ENCODE measurements around the gene HPD.

HPD gene

DNA sequence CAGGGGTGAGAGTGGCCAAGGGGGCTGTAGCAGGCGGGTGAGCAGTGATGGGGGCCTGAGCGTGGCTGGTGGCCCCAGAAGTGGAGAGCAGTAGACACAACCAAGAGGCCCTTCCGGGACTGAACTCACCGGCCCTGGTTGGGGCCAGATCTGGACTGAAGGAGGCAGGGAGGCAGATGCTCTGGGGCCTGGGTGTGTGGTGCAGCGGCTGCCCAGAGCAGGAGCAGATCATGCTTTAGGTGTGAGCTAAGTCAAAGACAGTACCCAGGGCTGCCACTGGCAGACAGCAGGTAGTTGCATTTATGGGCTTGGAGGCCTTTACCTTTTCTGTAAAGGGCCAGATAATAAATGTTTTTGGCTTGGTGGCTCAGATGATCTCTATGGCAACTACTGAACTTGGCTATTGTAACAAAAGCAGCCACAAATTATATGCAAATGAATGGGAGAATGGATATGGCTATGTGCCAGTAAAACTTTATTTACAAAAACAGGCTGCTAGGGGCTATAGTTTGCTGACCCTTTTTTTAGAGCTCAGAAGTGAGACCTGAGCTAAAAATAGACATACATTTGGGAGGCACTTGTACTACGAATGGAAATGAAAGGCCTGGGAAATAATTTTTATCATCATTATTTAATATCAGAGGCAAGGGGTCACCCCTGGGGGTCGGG is 29.3 kb downstream of the HPD start:
- ATAC-seq, result no peak
- TF ChIP-seq GLIS3 (CRISPR knock-in tag; IDR thresholded peaks at IDR 0.05) (no peak), ZNF8 (CRISPR knock-in tag; IDR thresholded peaks at IDR 0.05) (no peak), SNAI2 (CRISPR knock-in tag; IDR thresholded peaks at IDR 0.05) (no peak), ZNF70 (CRISPR knock-in tag; IDR thresholded peaks at IDR 0.05) (no peak), CSDC2 (CRISPR knock-in tag; IDR thresholded peaks at IDR 0.05) (no peak), ISL1 (CRISPR knock-in tag; IDR thresholded peaks at IDR 0.05) (no peak), RARB (CRISPR knock-in tag; IDR thresholded peaks at IDR 0.05) (no peak), BACH2 (CRISPR knock-in tag; IDR thresholded peaks at IDR 0.05; ENCODE audit: borderline replicate concordance) (no peak), ZC3H10 (CRISPR knock-in tag; IDR thresholded peaks at IDR 0.05) (no peak)
- TF ChIP-seq, protein P1, sequence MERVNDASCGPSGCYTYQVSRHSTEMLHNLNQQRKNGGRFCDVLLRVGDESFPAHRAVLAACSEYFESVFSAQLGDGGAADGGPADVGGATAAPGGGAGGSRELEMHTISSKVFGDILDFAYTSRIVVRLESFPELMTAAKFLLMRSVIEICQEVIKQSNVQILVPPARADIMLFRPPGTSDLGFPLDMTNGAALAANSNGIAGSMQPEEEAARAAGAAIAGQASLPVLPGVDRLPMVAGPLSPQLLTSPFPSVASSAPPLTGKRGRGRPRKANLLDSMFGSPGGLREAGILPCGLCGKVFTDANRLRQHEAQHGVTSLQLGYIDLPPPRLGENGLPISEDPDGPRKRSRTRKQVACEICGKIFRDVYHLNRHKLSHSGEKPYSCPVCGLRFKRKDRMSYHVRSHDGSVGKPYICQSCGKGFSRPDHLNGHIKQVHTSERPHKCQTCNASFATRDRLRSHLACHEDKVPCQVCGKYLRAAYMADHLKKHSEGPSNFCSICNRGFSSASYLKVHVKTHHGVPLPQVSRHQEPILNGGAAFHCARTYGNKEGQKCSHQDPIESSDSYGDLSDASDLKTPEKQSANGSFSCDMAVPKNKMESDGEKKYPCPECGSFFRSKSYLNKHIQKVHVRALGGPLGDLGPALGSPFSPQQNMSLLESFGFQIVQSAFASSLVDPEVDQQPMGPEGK (CRISPR knock-in tag; IDR thresholded peaks at IDR 0.05; ENCODE audit: borderline replicate concordance), result no peak
- TF ChIP-seq, protein P2, sequence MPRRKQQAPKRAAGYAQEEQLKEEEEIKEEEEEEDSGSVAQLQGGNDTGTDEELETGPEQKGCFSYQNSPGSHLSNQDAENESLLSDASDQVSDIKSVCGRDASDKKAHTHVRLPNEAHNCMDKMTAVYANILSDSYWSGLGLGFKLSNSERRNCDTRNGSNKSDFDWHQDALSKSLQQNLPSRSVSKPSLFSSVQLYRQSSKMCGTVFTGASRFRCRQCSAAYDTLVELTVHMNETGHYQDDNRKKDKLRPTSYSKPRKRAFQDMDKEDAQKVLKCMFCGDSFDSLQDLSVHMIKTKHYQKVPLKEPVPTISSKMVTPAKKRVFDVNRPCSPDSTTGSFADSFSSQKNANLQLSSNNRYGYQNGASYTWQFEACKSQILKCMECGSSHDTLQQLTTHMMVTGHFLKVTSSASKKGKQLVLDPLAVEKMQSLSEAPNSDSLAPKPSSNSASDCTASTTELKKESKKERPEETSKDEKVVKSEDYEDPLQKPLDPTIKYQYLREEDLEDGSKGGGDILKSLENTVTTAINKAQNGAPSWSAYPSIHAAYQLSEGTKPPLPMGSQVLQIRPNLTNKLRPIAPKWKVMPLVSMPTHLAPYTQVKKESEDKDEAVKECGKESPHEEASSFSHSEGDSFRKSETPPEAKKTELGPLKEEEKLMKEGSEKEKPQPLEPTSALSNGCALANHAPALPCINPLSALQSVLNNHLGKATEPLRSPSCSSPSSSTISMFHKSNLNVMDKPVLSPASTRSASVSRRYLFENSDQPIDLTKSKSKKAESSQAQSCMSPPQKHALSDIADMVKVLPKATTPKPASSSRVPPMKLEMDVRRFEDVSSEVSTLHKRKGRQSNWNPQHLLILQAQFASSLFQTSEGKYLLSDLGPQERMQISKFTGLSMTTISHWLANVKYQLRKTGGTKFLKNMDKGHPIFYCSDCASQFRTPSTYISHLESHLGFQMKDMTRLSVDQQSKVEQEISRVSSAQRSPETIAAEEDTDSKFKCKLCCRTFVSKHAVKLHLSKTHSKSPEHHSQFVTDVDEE (CRISPR knock-in tag; IDR thresholded peaks at IDR 0.05), result no peak
- TF ChIP-seq, protein P3, sequence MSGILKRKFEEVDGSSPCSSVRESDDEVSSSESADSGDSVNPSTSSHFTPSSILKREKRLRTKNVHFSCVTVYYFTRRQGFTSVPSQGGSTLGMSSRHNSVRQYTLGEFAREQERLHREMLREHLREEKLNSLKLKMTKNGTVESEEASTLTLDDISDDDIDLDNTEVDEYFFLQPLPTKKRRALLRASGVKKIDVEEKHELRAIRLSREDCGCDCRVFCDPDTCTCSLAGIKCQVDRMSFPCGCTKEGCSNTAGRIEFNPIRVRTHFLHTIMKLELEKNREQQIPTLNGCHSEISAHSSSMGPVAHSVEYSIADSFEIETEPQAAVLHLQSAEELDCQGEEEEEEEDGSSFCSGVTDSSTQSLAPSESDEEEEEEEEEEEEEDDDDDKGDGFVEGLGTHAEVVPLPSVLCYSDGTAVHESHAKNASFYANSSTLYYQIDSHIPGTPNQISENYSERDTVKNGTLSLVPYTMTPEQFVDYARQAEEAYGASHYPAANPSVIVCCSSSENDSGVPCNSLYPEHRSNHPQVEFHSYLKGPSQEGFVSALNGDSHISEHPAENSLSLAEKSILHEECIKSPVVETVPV (CRISPR knock-in tag; IDR thresholded peaks at IDR 0.05), result no peak

DNA sequence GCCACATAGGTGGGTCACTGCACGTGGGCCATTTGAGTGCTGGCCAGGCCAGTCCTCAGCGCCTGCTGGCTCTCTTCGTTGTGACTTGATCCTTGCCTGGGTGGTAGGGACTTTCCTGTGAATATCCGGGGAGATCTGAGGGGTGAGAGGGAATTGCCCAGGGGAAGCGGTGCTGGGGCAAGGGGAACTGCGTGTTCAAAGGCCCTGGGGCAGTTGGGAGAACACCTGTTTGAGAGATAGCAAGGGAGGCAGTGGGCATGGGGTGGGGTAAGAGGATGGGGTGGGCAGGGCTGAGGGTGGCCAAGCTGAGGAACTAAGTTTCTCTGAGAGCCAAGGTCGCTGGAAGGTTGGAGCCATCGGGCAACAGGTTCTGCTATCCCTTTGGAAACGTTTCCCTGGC is 29.8 kb downstream of the HPD start:
- TF ChIP-seq ARNTL (CRISPR knock-in tag; IDR thresholded peaks at IDR 0.05; ENCODE audit: borderline replicate concordance, low read depth), result no peak
- no peak for TF ChIP-seq ESRRG (CRISPR knock-in tag; IDR thresholded peaks at IDR 0.05)
- TF ChIP-seq ZFP30 (CRISPR knock-in tag; IDR thresholded peaks at IDR 0.05), result no peak
- no peak for TF ChIP-seq ZFP3 (CRISPR knock-in tag; IDR thresholded peaks at IDR 0.05)
- TF ChIP-seq CSDC2 (CRISPR knock-in tag; IDR thresholded peaks at IDR 0.05), result no peak
- TF ChIP-seq, protein P4, sequence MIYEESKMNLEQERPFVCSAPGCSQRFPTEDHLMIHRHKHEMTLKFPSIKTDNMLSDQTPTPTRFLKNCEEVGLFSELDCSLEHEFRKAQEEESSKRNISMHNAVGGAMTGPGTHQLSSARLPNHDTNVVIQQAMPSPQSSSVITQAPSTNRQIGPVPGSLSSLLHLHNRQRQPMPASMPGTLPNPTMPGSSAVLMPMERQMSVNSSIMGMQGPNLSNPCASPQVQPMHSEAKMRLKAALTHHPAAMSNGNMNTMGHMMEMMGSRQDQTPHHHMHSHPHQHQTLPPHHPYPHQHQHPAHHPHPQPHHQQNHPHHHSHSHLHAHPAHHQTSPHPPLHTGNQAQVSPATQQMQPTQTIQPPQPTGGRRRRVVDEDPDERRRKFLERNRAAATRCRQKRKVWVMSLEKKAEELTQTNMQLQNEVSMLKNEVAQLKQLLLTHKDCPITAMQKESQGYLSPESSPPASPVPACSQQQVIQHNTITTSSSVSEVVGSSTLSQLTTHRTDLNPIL (CRISPR knock-in tag; IDR thresholded peaks at IDR 0.05; ENCODE audit: low read depth), result no peak
- no peak for TF ChIP-seq SNAI2 (CRISPR knock-in tag; IDR thresholded peaks at IDR 0.05)
- no peak for ATAC-seq

DNA sequence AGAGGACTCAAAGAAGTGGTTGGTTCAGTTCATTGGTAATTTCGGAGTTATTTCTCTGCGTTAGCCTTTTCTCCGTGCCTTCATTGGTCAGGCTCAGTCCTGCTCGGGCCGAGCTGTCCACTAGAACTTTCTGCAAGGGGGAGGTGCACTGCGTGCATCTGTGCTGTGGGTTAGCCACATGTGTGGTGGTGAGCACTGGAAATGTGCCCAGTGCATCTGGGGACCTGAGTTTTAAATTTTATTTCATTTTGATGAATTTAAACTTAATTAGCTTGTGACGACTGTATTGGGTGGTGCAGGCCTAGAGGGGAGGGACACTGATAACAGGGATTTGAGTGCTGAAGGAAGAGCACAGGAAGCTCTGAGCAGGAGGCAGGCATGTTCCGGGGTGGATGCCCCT is 30.4 kb downstream of the HPD start:
- no peak for ATAC-seq
- TF ChIP-seq ISL1 (CRISPR knock-in tag; IDR thresholded peaks at IDR 0.05), result no peak
- TF ChIP-seq, protein P1 (CRISPR knock-in tag; IDR thresholded peaks at IDR 0.05; ENCODE audit: borderline replicate concordance), result no peak
- TF ChIP-seq RARB (CRISPR knock-in tag; IDR thresholded peaks at IDR 0.05), result no peak
- TF ChIP-seq ESRRG (CRISPR knock-in tag; IDR thresholded peaks at IDR 0.05), result no peak
- TF ChIP-seq, protein P2 (CRISPR knock-in tag; IDR thresholded peaks at IDR 0.05), result no peak
- no peak for TF ChIP-seq ZNF8 (CRISPR knock-in tag; IDR thresholded peaks at IDR 0.05)
- TF ChIP-seq ZFP3 (CRISPR knock-in tag; IDR thresholded peaks at IDR 0.05), result no peak
- no peak for TF ChIP-seq CSDC2 (CRISPR knock-in tag; IDR thresholded peaks at IDR 0.05)
- TF ChIP-seq OSR1 (CRISPR knock-in tag; IDR thresholded peaks at IDR 0.05), result no peak
- TF ChIP-seq TOX (CRISPR knock-in tag; IDR thresholded peaks at IDR 0.05; ENCODE audit: borderline replicate concordance), result no peak
- TF ChIP-seq TCF4 (CRISPR knock-in tag; IDR thresholded peaks at IDR 0.05; ENCODE audit: borderline replicate concordance), result no peak
- no peak for TF ChIP-seq GLIS3 (CRISPR knock-in tag; IDR thresholded peaks at IDR 0.05)
- no peak for TF ChIP-seq BACH2 (CRISPR knock-in tag; IDR thresholded peaks at IDR 0.05; ENCODE audit: borderline replicate concordance)
